ENCODE data around the gene PRRX2.
A peak's percentile ranks its signal among the peaks of the same experiment; 100 is the strongest.

PRRX2 gene

DNA sequence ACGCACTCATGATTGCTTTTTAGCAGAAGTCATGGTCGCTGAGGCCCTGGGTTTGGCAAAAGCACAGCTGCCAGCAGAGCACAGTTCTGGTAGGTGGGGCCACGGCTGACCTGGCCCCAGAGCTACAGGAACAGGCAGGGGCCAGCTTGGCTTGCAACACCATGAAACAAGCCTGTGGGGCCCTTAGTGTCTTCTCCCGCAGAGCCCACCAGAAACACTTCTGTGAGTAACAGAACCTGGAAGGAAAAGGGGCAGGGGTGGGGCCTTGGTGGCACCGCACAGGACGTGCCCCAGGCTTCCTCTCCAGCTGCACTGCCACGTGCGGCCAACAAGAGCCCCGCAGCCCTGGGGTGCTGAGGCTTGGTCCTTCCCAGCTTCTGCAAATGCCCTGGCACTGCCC, 28.3 kb upstream of the PRRX2 start:
- Histone ChIP-seq H3K27ac (ENCODE audit: low read length) (no peak overlapping the region), H3K4me1 (ENCODE audit: control insufficient read depth, insufficient read depth, low read length) (peaks cover 25% of the 10 kb centered on the region), H3K27me3 (ENCODE audit: control insufficient read depth in 1 of 2, insufficient read depth in 2 of 2, low read length in 2 of 2) (no peaks in the 10 kb centered on the region), H3K9me3 (ENCODE audit: control insufficient read depth in 2 of 2, low read length in 2 of 2) (no peaks in the 10 kb centered on the region), H3K9ac (ENCODE audit: low read length in 2 of 2) (no peak overlapping the region), H3K36me3 (ENCODE audit: control insufficient read depth in 2 of 2, insufficient read depth in 2 of 2, low read length in 2 of 2) (peaks cover 34 to 55% of the 10 kb centered on the region in 2 donors), H3K4me3 (ENCODE audit: low read length in 2 of 2) (no peak overlapping the region)

GRCh38 chr9:129637673-129638439, 27.6 kb upstream of the PRRX2 start:
- H3K36me3 ChIP-seq (ENCODE audit: control insufficient read depth in 2 of 2, insufficient read depth in 2 of 2, low read length in 2 of 2) = peaks cover 29 to 52% of the 10 kb centered on the region in 2 donors
- H3K27ac ChIP-seq (ENCODE audit: low read length) = no peak overlapping the region
- H3K9me3 ChIP-seq (ENCODE audit: control insufficient read depth in 2 of 2, low read length in 2 of 2) = no peaks in the 10 kb centered on the region
- H3K9ac ChIP-seq (ENCODE audit: low read length in 2 of 2) = no peak overlapping the region
- H3K4me1 ChIP-seq (ENCODE audit: control insufficient read depth, insufficient read depth, low read length) = peaks cover 30% of the 10 kb centered on the region
- H3K4me3 ChIP-seq (ENCODE audit: low read length in 2 of 2) = no peak overlapping the region
- H3K27me3 ChIP-seq (ENCODE audit: control insufficient read depth in 1 of 2, insufficient read depth in 2 of 2, low read length in 2 of 2) = no peaks in the 10 kb centered on the region

DNA sequence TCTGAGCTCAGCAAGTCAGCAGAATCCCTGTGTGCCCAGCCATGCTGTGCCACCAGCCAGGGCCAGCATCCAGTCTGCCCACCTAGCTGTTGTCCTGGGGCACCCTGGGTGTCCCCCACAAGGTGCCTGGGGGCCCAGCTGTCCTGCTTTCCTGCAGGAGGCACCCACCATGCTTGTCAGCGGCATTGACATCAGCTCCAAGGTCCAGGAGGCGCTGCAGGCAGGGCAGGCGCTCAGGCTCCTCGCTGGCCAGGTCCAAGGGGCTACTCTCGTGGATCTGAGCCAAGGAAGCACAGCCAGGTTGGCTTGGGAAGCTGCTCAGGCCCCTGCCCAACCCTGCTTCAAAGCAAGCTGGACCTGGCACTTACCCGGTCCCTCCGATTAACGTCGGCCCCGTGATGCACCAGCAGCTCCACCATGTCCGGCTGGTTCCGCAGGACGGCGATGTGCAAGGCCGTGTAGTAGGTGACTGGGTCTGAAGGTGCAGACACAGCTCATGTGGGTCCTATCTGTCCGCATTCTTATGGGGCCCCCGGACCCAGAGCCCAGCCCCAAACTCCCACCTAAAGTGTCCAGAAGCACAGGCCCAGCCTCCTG, 26.3 kb upstream of the PRRX2 start:
- no peak overlapping the region for H3K9ac ChIP-seq (ENCODE audit: low read length in 2 of 2)
- no peaks in the 10 kb centered on the region for H3K9me3 ChIP-seq (ENCODE audit: control insufficient read depth in 2 of 2, low read length in 2 of 2)
- peaks cover 24 to 40% of the 10 kb centered on the region in 2 donors for H3K36me3 ChIP-seq (ENCODE audit: control insufficient read depth in 2 of 2, insufficient read depth in 2 of 2, low read length in 2 of 2)
- peaks cover 30% of the 10 kb centered on the region for H3K4me1 ChIP-seq (ENCODE audit: control insufficient read depth, insufficient read depth, low read length)
- no peak overlapping the region for H3K27ac ChIP-seq (ENCODE audit: low read length)
- H3K4me3 ChIP-seq (ENCODE audit: low read length in 2 of 2) = no peak overlapping the region
- H3K27me3 ChIP-seq (ENCODE audit: control insufficient read depth in 1 of 2, insufficient read depth in 2 of 2, low read length in 2 of 2) = no peaks in the 10 kb centered on the region

GRCh38 chr9:129639756-129640085, 25.7 kb upstream of the PRRX2 start:
- H3K36me3 ChIP-seq (ENCODE audit: control insufficient read depth in 2 of 2, insufficient read depth in 2 of 2, low read length in 2 of 2) = peaks cover 20 to 37% of the 10 kb centered on the region in 2 donors
- H3K27ac ChIP-seq (ENCODE audit: low read length) = no peak overlapping the region
- H3K4me3 ChIP-seq (ENCODE audit: low read length in 2 of 2) = no peak overlapping the region
- H3K9ac ChIP-seq (ENCODE audit: low read length in 2 of 2) = no peak overlapping the region
- no peaks in the 10 kb centered on the region for H3K27me3 ChIP-seq (ENCODE audit: control insufficient read depth in 1 of 2, insufficient read depth in 2 of 2, low read length in 2 of 2)
- H3K9me3 ChIP-seq (ENCODE audit: control insufficient read depth in 2 of 2, low read length in 2 of 2) = no peaks in the 10 kb centered on the region
- peaks cover 30% of the 10 kb centered on the region for H3K4me1 ChIP-seq (ENCODE audit: control insufficient read depth, insufficient read depth, low read length)

DNA sequence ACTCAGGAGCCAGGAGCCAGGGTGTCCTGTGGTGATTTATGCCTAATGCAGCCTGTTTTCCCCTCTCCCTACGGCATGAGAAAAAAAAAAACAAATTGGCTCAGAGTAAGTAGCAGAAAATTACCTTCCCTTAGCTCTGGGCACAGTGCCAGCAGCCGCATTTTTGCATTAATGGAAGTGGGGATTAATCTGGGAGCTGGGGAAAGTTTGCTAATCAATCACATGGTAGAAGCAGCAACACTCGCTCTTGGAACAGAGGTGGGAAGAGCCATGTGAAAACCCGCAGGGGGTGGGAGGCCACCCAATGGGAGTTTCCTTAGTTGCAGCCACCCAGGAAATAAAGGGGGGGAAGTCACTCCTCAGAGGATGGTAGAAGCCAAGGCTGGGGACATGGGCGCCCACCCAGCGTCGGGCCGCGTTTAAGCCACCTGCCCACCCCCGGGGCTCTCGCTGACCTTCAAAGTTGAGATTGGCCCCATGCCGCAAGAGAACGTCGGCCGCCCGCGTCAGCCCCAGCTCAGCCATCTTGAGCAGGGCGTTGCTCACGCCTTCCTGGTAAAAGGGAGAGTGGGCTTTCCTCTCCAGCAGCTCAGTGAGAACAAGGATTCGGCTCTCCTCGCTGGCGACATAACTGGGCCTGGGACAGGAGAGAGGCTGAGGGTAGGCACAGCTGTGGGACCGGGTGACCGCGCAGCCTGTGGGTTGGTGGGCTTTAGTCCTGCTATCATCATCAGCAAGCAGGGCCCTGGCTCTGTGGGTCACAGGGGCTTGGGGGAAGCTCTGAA, 25.2 kb upstream of the PRRX2 start:
- Histone ChIP-seq H3K27me3 (ENCODE audit: control insufficient read depth in 1 of 2, insufficient read depth in 2 of 2, low read length in 2 of 2) (no peaks in the 10 kb centered on the region), H3K9ac (ENCODE audit: low read length in 2 of 2) (peak overlapping the region in 1 of 2 donors; percentile 80), H3K27ac (ENCODE audit: low read length) (no peak overlapping the region), H3K4me3 (ENCODE audit: low read length in 2 of 2) (peak overlapping the region; percentile 83 to 97), H3K36me3 (ENCODE audit: control insufficient read depth in 2 of 2, insufficient read depth in 2 of 2, low read length in 2 of 2) (peaks cover 15 to 32% of the 10 kb centered on the region in 2 donors), H3K9me3 (ENCODE audit: control insufficient read depth in 2 of 2, low read length in 2 of 2) (no peaks in the 10 kb centered on the region), H3K4me1 (ENCODE audit: control insufficient read depth, insufficient read depth, low read length) (peaks cover 30% of the 10 kb centered on the region)

DNA sequence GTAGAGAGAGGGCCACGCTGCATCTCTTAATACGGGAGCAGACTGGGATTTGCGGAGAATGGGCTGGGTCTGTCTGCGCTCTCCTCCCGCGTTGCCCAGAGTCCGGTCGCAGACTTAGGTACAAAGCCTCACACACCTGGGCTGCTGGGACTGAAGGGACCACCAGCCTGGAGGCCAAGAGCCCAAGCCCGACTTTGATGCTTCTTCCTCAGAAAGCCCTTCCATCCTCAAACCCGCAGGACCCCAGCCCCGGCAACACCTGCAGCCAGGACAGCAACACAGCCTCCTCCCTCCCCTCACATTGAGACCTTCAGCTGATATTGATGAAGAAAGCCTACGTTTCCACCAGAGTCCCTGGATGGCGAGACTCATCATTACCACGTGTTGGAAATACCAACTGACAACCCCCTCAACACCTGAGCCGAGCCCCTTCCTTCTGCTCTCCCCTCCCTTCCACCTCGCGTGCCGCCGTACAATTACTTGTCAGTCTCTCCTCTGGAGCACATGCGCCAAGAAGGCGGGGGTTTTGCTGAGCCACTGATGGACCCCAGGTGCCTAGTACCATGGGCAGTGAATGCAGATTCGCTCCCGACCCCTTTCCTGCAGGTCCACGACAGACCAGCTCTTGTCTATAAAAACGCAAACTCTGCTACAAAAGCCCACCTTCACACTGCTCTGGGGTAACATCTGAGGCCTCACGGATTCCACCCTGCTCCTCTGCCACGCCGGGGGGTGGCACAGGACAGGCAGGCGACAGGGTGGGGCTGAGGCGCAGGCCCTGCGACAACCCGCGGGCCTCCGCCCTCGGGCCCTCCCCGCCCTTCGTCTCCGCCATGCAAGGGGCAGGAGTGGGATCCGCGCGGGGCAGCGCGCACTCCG, 24.3 kb upstream of the PRRX2 start:
- peak overlapping the region; percentile 83 to 97 for H3K4me3 ChIP-seq (ENCODE audit: low read length in 2 of 2)

GRCh38 chr9:129641750-129642585, 23.5 kb upstream of the PRRX2 start, which contains the start of gene ASB6:
ASB6 (minus strand) TSS chr9:129642151; CDS start chr9:129641999, 152 bp downstream.
- Histone ChIP-seq H3K4me3 (ENCODE audit: low read length in 2 of 2) (peak within 1 kb of the TSS; percentile 83 to 97), H3K9ac (ENCODE audit: low read length in 2 of 2) (peak within 1 kb of the TSS; percentile 80 to 86), H3K9me3 (ENCODE audit: control insufficient read depth in 2 of 2, low read length in 2 of 2) (no peaks in the 10 kb centered on the region), H3K27me3 (ENCODE audit: control insufficient read depth in 1 of 2, insufficient read depth in 2 of 2, low read length in 2 of 2) (no peaks in the 10 kb centered on the region), H3K27ac (ENCODE audit: low read length) (peak within 1 kb of the TSS; percentile 88), H3K36me3 (ENCODE audit: control insufficient read depth in 2 of 2, insufficient read depth in 2 of 2, low read length in 2 of 2) (peaks cover 15 to 25% of the 10 kb centered on the region in 2 donors), H3K4me1 (ENCODE audit: control insufficient read depth, insufficient read depth, low read length) (peaks cover 30% of the 10 kb centered on the region)

More for the DNA sequence above, 24.3 kb upstream of the PRRX2 start:
- peak overlapping the region; percentile 75 to 80 for H3K9ac ChIP-seq (ENCODE audit: low read length in 2 of 2)
- H3K36me3 ChIP-seq (ENCODE audit: control insufficient read depth in 2 of 2, insufficient read depth in 2 of 2, low read length in 2 of 2) = peaks cover 15 to 26% of the 10 kb centered on the region in 2 donors
- no peaks in the 10 kb centered on the region for H3K9me3 ChIP-seq (ENCODE audit: control insufficient read depth in 2 of 2, low read length in 2 of 2)
- H3K27ac ChIP-seq (ENCODE audit: low read length) = peak overlapping the region; percentile 88
- H3K27me3 ChIP-seq (ENCODE audit: control insufficient read depth in 1 of 2, insufficient read depth in 2 of 2, low read length in 2 of 2) = no peaks in the 10 kb centered on the region
- peaks cover 30% of the 10 kb centered on the region for H3K4me1 ChIP-seq (ENCODE audit: control insufficient read depth, insufficient read depth, low read length)

DNA sequence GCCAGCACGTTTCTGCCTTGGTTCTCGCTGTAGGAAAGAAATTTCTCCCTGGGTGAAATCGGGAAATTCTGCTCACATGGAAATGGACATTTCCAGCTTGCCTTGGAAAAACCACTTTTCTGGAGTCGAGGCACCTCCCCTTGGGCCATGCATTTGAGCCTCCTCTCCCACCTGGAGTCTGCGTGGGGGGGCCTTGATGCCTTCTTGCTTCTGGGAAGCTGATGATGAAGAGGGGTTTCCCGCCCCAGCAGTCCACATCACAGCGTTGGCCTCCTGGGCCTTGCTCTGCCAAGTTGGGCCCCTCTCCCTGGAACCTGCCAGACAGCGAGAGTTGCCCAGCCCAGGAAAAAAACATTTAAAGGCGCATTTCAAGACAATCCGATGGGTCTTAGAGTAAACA, 21.7 kb upstream of the PRRX2 start:
- H3K9ac ChIP-seq (ENCODE audit: low read length in 2 of 2) = no peak overlapping the region
- no peak overlapping the region for H3K4me3 ChIP-seq (ENCODE audit: low read length in 2 of 2)
- no peaks in the 10 kb centered on the region for H3K9me3 ChIP-seq (ENCODE audit: control insufficient read depth in 2 of 2, low read length in 2 of 2)
- H3K36me3 ChIP-seq (ENCODE audit: control insufficient read depth in 2 of 2, insufficient read depth in 2 of 2, low read length in 2 of 2) = peaks cover 3 to 7% of the 10 kb centered on the region in 2 donors
- no peak overlapping the region for H3K27ac ChIP-seq (ENCODE audit: low read length)
- H3K27me3 ChIP-seq (ENCODE audit: control insufficient read depth in 1 of 2, insufficient read depth in 2 of 2, low read length in 2 of 2) = no peaks in the 10 kb centered on the region
- peaks cover 30% of the 10 kb centered on the region for H3K4me1 ChIP-seq (ENCODE audit: control insufficient read depth, insufficient read depth, low read length)

GRCh38 chr9:129644365-129644764, 21.1 kb upstream of the PRRX2 start:
- Histone ChIP-seq H3K27me3 (ENCODE audit: control insufficient read depth in 1 of 2, insufficient read depth in 2 of 2, low read length in 2 of 2) (no peaks in the 10 kb centered on the region), H3K9ac (ENCODE audit: low read length in 2 of 2) (no peak overlapping the region), H3K36me3 (ENCODE audit: control insufficient read depth in 2 of 2, insufficient read depth in 2 of 2, low read length in 2 of 2) (peaks cover 0 to under 1% of the 10 kb centered on the region in 2 donors), H3K4me3 (ENCODE audit: low read length in 2 of 2) (no peak overlapping the region), H3K9me3 (ENCODE audit: control insufficient read depth in 2 of 2, low read length in 2 of 2) (no peaks in the 10 kb centered on the region), H3K4me1 (ENCODE audit: control insufficient read depth, insufficient read depth, low read length) (peaks cover 26% of the 10 kb centered on the region), H3K27ac (ENCODE audit: low read length) (no peak overlapping the region)

All from stomach smooth muscle (tissue), 2 donors.